Esophagus muscularis mucosa (tissue), 4 donors: ENCODE results near the gene ALG3. TPM values are rescaled to one million over a fixed set of nuclear protein-coding genes. Genes with fewer than 3 reads are reported as not detected.

Source experiments
- DNase-seq: peaks from one replicate; pipeline ENCODE4 v3.0.0-alpha.2; 2017; ENCODE audit errors: extremely low spot score
- H3K27ac ChIP-seq, 4 donors: fragments of 200-600 bp; sonication (generic); replicated peaks in 1 of 4; 1 replicate in 3 of 4; 2 replicates in 1 of 4; pipeline ENCODE4 v1.5.1; 2016 to 2019; ENCODE audit warnings: mild to moderate bottlenecking in 1 of 4
- H3K27me3 ChIP-seq, 4 donors: fragments of 200-600 bp; sonication (generic); one replicate each; pipeline versions ENCODE4 v1.5.1 to v1.6.0; 2016 to 2019
- H3K36me3 ChIP-seq, 4 donors: fragments of 200-600 bp; sonication (generic); one replicate each; pipeline ENCODE4 v1.5.1; 2016 to 2019
- H3K4me1 ChIP-seq, 4 donors: fragments of 200-600 bp; sonication (generic); one replicate each; pipeline ENCODE4 v1.5.1; 2016 to 2019
- H3K4me3 ChIP-seq, 4 donors: fragments of 200-600 bp; sonication (generic); 1 replicate in 2 of 4; 2 replicates in 2 of 4; pipeline ENCODE4 v1.5.1; 2016 to 2019; ENCODE audit warnings: mild to moderate bottlenecking in 4 of 4, moderate library complexity in 1 of 4
- H3K9me3 ChIP-seq, 4 donors: fragments of 200-600 bp; sonication (generic); 1 replicate in 3 of 4; 2 replicates in 1 of 4; pipeline ENCODE4 v1.5.1; 2016 to 2019
- EP300 ChIP-seq: sonication (generic); formaldehyde crosslinking; IDR thresholded peaks from one replicate; pipeline ENCODE4 v1.6.1; 2017; ENCODE audit warnings: antibody characterized with exemption
- POLR2A ChIP-seq: fragments of 450-650 bp; IDR thresholded peaks from one replicate; pipeline ENCODE4 v1.6.1; 2017; ENCODE audit warnings: antibody characterized with exemption, moderate library complexity, mild to moderate bottlenecking, low read depth
- POLR2AphosphoS5 ChIP-seq, 2 donors: sonication (generic); formaldehyde crosslinking; IDR thresholded peaks; one replicate each; pipeline ENCODE4 v1.6.1; 2017; ENCODE audit warnings: antibody characterized with exemption in 2 of 2
- WGBS: methylation state at CpG from one replicate; pipeline ENCODE4 v1.1.5; 2018; 5-methylcytosine and 5-hydroxymethylcytosine counted together
- intact Hi-C: fragments of 100-400 bp; cut with DNase I; formaldehyde crosslinking; loops from one replicate; pipeline ENCODE4 v1.15.1; 2023
- total RNA-seq, 4 donors: library from RNA; depleted of rRNA; stranded (reverse); fragments of >200 nt; gene quantifications; one replicate each; pipeline versions ENCODE4 v1.1.0 to v1.2.1, GENCODE V29; 2016
- TF ChIP-seq, protein P1 (sequence below), 3 experiments: fragments of 200-600 bp in 2 of 3; fragments of 450-650 bp in 1 of 3; sonication (generic) in 2 of 3; IDR thresholded peaks; one replicate each; pipeline ENCODE4 v1.5.1; 2017 to 2019; ENCODE audit warnings: antibody characterized with exemption in 3 of 3, mild to moderate bottlenecking in 2 of 3, moderate library complexity in 1 of 3

The ALG3 gene
- total RNA-seq, 4 donors from 2014 or later, result 35.6 to 48.5 (median 39.8) TPM

DNA sequence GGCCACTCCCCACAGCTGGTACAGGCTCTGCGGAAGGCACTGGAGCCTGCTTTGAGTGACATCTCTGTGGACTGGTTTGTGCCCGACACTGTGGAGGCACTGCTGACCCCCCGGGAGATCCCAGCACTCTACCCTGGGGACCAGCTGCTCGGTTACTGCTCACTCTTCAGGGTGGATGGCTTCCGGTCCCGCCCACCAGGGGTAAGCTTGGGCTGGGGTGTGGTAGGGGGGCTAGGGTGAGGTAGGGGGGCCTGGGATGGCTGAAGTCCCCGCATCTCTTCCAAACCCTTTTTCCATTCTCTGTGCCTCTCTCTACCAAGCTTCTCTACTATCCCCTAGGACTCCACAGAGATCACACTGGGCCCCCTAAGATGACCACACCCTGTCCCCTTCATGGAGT lies 11.6 kb downstream of the ALG3 start:
- 74% methylated on average over 7 of the region's 7 CpGs for WGBS
- H3K27me3 ChIP-seq, result peaks cover 0 to 77% (median 2%) of the 10 kb centered on the region in 4 donors
- H3K4me3 ChIP-seq, result no peak overlapping the region
- peaks cover 0 to 8% (median 3%) of the 10 kb centered on the region in 4 donors for H3K36me3 ChIP-seq
- intact Hi-C loops, result no loop called here
- H3K9me3 ChIP-seq, result no peaks in the 10 kb centered on the region
- TF ChIP-seq POLR2AphosphoS5 (IDR thresholded peaks at IDR 0.05), result no peak
- TF ChIP-seq, protein P1, sequence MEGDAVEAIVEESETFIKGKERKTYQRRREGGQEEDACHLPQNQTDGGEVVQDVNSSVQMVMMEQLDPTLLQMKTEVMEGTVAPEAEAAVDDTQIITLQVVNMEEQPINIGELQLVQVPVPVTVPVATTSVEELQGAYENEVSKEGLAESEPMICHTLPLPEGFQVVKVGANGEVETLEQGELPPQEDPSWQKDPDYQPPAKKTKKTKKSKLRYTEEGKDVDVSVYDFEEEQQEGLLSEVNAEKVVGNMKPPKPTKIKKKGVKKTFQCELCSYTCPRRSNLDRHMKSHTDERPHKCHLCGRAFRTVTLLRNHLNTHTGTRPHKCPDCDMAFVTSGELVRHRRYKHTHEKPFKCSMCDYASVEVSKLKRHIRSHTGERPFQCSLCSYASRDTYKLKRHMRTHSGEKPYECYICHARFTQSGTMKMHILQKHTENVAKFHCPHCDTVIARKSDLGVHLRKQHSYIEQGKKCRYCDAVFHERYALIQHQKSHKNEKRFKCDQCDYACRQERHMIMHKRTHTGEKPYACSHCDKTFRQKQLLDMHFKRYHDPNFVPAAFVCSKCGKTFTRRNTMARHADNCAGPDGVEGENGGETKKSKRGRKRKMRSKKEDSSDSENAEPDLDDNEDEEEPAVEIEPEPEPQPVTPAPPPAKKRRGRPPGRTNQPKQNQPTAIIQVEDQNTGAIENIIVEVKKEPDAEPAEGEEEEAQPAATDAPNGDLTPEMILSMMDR (IDR thresholded peaks at IDR 0.05), result no peak
- no peak for TF ChIP-seq POLR2A
- no peak overlapping the region for H3K27ac ChIP-seq
- DNase-seq, result no peak
- H3K4me1 ChIP-seq, result peaks cover 6 to 10% (median 9%) of the 10 kb centered on the region in 4 donors

DNA sequence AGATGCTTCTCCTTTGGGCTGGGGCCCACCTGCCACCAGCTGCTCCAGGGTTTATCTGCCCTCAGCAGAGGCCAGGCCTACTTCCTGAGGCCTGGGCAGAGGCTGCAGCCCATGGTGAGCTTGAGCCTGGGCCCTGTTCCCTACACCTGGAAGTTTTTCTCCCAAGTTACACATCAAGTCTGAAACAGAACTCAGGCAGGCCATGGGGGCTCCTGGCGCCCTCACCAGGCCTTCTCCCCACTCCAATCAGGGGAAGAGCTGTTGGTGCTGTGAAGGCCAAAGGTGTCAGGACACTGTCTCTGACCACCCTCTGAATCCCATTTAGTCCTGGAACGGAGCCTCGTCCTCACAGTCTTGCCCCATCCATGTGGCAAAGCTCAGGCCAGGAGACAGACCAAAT lies 12.1 kb downstream of the ALG3 start:
- DNase-seq, result no peak
- H3K9me3 ChIP-seq, result no peaks in the 10 kb centered on the region
- intact Hi-C loops, result no loop called here
- WGBS, result 92% methylated on average over 2 of the region's 3 CpGs
- no peak overlapping the region for H3K4me3 ChIP-seq
- peaks cover 4 to 6% (median 5%) of the 10 kb centered on the region in 4 donors for H3K4me1 ChIP-seq
- peaks cover 0 to 81% (median 5%) of the 10 kb centered on the region in 4 donors for H3K27me3 ChIP-seq
- no peak overlapping the region for H3K27ac ChIP-seq
- H3K36me3 ChIP-seq, result peaks cover 0 to 2% (median 0%) of the 10 kb centered on the region in 4 donors
- no peak for TF ChIP-seq EP300
- TF ChIP-seq POLR2A, result no peak
- TF ChIP-seq POLR2AphosphoS5 (IDR thresholded peaks at IDR 0.05), result no peak
- TF ChIP-seq, protein P1 (IDR thresholded peaks at IDR 0.05), result no peak

GRCh38 chr3:184236033-184236410 lies 12.7 kb downstream of the ALG3 start:
- TF ChIP-seq EP300 (no peak), POLR2A (no peak), POLR2AphosphoS5 (IDR thresholded peaks at IDR 0.05) (no peak)
- TF ChIP-seq, protein P1 (IDR thresholded peaks at IDR 0.05), result no peak
- no peak for DNase-seq

GRCh38 chr3:184235381-184236032 lies 13.3 kb downstream of the ALG3 start:
- no peak for DNase-seq
- intact Hi-C loops, result no loop called here
- Histone ChIP-seq H3K36me3 (no peaks in the 10 kb centered on the region), H3K27me3 (peaks cover 0 to 81% (median 15%) of the 10 kb centered on the region in 4 donors), H3K9me3 (no peaks in the 10 kb centered on the region), H3K4me1 (peaks cover 5 to 6% (median 6%) of the 10 kb centered on the region in 4 donors), H3K27ac (no peak overlapping the region), H3K4me3 (no peak overlapping the region)
- 76% methylated on average over 4 of the region's 4 CpGs for WGBS
- TF ChIP-seq EP300, result no peak
- TF ChIP-seq, protein P1 (IDR thresholded peaks at IDR 0.05), result no peak
- no peak for TF ChIP-seq POLR2A

More at GRCh38 chr3:184236033-184236410, 12.7 kb downstream of the ALG3 start:
- Histone ChIP-seq H3K27me3 (peaks cover 0 to 81% (median 10%) of the 10 kb centered on the region in 4 donors), H3K4me1 (peaks cover under 1 to 1% (median under 1%) of the 10 kb centered on the region in 4 donors), H3K36me3 (no peaks in the 10 kb centered on the region), H3K27ac (no peak overlapping the region), H3K4me3 (no peak overlapping the region), H3K9me3 (no peaks in the 10 kb centered on the region)
- intact Hi-C loops, result no loop called here
- 48% methylated on average over 9 of the region's 14 CpGs for WGBS
